SKM-1 (cell line): ENCODE measurements around the gene CCDC71.

Experiments
- DNase-seq: peaks from one replicate; lab custom pipeline; 2025; ENCODE audit not compliant: unreplicated experiment; lab: John Stamatoyannopoulos, UW

Gene CCDC71

DNA sequence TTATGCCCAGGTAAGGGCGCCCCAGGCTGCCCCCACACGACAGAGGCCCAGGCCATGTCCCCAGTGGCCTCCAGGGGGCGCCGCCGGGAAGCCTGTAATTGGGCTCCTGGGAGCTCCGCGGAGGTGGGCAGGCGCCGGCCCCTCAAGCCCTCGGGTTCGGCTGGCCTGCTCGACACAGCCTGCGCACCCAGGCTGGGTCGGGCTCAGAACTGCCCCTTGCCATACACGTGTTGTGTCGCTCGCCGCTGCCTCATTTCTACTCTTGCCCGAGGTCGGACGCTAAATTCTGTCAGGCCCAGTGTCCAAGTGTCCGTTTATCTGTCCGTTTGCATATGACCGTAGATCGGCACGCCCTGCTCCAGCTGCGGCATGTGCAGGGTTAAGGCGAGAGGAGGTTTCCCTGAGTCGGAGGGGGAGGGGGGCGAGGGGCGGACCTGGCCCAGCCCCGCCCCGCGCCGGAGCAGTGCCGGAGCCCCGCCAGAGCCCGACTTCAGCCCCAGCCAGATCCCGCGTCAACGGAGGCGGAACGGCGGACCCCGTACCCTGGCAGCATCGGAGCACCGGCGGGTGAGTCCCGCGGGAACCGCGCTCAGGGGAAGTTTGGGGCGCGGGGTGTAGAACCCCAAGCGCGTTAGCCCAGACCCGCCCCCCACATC is 5.1 kb upstream of the CCDC71 start, which contains the start of gene KLHDC8B:
KLHDC8B (plus strand) TSS at position 480 of the 656 bp plus-strand sequence. CDS start 1,172 bp downstream, outside the sequence.
- DNase-seq: peak; percentile 24

- DNase-seq: no peak
These were observed 4.6 kb upstream of the CCDC71 start for GRCh38 chr3:49170744-49171118.

DNA sequence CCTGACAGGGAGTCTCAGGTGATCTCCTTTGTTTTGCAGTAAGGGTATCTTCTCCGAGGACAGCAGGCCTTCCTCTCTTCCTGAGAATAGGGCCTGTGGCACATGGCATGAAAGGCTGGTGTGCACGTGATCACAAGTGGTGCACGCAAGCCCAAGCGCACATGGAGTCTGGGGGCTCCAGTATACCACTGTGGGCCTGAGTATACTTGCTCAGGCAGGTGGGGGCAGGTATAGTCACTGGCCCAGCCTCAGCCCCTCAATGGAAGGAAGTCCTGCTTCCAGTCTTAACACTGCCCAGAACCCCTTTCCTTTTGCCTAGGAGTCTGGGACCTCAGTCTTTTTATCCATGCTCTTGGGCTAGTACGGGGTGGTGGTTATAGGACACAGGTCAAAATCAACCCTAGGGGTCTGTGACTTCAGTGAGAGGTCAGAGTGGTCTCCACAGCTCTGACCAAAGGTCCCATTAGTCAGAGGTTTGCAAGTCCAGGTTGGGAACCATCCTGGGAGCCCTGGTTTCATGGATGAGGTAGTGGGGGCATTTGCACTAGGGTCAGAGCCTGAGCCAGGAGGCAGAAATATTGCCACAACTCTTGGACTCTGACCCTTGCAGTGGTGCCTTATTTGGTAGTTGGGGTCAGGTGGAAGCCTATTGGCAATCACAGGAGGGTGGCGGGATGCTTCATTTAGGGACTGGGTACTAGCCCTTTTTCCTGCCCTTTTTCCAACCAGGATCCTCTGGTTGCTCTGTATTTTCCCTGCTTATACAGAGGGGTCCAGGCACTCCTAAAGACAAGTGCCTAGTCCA is 823 bp upstream of the CCDC71 start:
- DNase-seq: no peak

- DNase-seq: no peak
These were observed 979 bp downstream of the CCDC71 start for GRCh38 chr3:49164983-49165720.

GRCh38 chr3:49163609-49164008 is 2.5 kb downstream of the CCDC71 start:
- DNase-seq: no peak

DNA sequence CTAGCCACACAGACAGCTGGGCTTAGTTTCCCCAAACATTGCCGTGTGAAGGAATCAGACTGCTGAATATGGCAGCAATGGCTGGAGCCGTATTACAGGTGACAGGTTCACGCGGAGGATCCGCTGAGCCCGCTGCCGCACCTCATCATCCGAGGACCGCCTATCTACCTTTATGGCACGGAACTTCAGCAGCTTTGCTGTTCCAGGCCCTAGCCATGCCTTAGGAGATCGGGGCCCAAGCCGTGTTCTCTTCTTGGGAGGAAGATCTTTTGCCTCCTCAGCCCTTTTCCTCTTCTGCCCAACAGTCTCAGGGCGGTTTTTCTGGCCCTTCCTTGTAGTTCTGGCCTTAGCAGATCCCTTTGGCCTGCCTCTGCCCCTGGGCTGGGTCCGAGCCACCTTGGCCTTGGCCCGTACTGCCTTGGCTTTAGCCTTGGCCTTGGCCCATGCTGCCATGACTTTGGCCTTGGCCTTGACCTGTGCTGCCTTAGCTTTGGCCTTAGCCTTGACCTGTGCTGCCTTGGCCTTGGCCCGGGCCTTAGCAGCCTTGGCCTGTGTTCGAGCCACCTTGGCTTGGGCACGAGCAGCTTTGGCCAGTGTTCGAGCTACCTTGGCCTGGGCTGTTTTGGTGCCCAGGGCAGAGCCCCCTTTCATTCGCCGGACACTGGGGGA is 3.2 kb downstream of the CCDC71 start:
- DNase-seq: no peak

GRCh38 chr3:49161808-49162530 is 4.2 kb downstream of the CCDC71 start:
- peak; percentile 61 for DNase-seq

GRCh38 chr3:49161197-49161596 is 4.9 kb downstream of the CCDC71 start:
- DNase-seq: no peak

DNA sequence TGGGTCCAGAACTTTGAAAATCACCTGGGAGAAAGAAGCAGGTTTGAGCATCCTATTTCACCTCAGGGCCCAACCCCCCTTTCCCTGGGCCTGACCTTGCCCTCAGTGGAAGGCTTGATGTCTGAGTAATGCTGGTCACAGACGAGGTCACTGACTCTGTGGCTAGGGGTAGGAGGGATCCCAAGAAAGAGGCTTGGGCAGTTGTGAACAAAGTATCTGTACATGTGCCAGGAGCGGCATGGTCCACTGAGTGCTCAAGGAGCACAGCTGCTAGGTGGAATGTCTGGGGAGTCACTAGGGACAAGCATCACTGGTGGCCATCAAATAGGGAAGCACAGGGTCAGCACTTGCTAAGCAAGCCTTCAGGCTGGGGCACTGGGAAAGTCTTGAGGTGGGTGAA is 7.3 kb downstream of the CCDC71 start:
- no peak for DNase-seq

DNA sequence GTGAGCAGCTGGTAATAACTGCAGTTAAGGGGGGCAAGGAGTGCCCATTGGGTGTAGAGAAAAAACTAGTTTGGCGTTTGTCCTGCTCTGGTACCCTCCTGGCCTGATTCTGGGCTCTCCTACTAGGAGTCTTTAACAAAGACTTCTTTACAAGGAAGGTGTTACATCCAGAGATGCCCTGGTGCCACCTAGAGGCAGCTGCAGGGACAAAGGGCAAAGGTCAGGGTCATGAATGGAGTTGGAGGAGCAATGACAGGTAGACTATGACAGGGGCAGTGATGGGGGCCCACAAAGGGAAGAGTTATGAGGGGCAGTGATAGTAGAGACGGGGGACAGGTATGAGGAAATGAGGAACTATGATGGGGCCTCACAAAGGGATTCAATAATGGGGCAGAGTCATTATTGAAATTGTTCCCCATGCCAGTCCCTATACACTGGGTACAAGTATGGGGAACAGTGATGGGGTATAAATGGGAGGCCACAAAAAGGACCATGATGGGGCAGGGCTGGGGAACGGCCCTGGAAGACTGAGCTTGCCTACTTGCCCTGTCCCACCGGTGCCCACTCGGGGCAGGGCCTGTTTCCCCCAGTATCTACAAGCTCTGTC is 7.9 kb downstream of the CCDC71 start:
- no peak for DNase-seq

- no peak for DNase-seq
These were observed 8.8 kb downstream of the CCDC71 start for GRCh38 chr3:49157289-49157688.

DNA sequence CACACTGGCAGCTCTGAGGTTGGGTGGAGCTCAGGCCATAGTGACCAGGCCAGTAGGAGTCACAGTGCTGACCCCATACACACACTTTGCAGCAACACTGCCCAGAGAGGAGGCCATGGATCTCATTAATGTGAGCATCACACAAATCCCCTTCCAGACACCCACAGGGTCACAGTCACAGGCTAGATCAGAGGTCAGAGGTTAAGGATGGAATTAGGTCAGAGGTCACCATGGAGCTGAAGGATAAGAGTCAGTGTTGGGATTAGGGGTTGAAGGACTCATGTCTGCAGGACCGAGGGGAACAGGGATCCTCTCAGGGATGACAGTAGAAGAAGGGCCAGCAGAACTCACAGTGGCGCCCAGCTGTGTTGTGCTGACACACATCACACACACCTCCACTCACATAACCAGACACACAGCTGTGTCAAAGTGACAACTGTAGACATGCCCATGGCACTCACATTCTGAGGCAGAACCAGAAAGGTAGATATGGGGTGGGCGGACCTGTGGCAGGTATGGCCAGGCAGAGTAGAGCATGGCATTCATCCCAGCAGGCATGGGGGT is 12.7 kb downstream of the CCDC71 start:
- no peak for DNase-seq

- DNase-seq: no peak
These were observed 14.5 kb downstream of the CCDC71 start for GRCh38 chr3:49151610-49152009.

DNA sequence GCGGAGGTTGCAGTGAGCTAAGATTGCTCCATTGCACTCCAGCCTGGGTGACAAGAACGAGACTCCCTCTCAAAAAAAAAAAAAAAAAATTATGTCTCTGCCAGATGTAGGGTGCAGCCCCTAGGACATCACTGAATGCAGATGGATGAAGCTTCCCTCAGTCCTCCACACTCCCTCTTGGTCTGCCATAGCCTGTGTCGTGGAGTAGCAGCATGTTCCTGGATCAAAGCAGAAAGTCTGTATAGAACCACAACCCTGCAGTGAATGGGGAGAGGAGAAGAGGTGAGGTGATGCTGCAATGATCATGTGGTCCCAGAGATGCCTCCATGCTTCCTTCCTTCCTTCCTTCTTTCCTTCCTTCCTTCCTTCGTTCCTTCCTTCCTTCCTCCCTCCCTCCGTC is 18.0 kb downstream of the CCDC71 start:
- no peak for DNase-seq

DNA sequence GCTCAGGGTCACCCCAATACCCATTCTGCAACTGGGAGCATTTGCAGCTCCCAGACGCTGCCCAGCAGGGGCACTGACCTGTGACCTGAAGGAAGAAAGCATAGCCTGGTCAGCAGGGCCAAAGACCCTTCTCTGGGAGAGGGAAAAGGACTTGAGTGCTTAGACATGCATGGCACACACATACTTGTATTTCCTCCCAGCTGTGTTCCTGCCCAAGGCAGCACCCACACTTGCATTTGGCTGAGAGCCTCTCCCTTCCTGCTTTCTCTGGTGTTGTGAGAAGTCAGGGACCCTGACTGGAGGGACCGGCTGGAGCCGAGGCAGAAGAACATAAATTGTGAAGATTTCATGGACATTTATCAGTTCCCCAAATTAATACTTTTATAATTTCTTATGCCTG is 26.1 kb downstream of the CCDC71 start:
- DNase-seq: no peak

- DNase-seq: no peak
These were observed 30.6 kb downstream of the CCDC71 start for GRCh38 chr3:49135499-49135898.

DNA sequence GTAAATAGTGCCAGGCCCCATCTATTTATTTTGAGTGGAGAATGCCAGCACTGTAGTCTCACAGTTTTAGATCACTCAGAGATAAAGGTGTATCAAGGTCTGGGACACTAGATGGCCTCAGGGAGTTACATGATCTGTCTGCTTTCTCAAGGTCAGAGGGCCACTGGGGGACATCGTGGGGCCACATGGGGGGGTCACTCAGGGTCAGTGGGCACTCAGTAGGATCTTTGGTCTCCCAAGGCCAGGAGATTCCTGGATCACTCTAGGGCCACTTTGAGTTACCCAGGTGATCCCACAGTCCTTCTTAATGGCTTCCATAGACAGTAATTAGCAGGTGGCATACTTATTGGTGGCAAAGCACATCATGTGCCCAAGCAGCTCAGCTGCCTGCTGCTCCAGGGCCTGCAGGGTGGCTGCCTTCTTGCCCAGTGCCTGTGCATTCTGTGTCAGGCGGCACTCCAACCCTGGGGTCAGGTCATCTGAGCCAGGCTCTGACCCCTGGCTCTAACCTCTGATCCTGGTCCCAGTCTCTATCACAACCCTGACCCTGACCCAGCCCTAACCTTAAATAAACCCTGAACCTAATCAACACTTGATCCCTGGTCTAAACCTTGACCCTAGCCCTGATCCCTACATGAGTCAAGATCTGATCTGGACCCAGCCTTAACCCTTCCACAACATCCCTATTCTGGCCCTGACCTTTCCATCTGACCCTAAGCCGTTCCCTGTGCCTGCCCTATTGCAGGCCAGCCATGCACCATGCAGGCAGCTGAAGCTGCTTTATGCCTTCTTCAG is 31.5 kb downstream of the CCDC71 start:
- no peak for DNase-seq

GRCh38 chr3:49133226-49133951 is 32.7 kb downstream of the CCDC71 start:
- DNase-seq: no peak
